OCI-M2 (cell line): ENCODE results near the gene CARD18.
"Not testable (repeated sequence)": the region's sequence is repeated elsewhere in the genome, so short reads cannot be mapped to it uniquely, and the experiment has no call there.

Experiments used
- DNase-seq: peaks from one replicate; lab custom pipeline; 2025; ENCODE audit not compliant: unreplicated experiment; lab: John Stamatoyannopoulos, UW

Gene CARD18

GRCh38 chr11:105135883-105136282, 3.7 kb downstream of the CARD18 start:
- no peak for DNase-seq

- no peak for DNase-seq
These were observed 6.7 kb downstream of the CARD18 start for GRCh38 chr11:105132716-105133511.

- DNase-seq: no peak
These were observed 9.3 kb downstream of the CARD18 start for GRCh38 chr11:105130189-105130813.

GRCh38 chr11:105124756-105125155, 14.8 kb downstream of the CARD18 start:
- DNase-seq: no peak

GRCh38 chr11:105111145-105111944, 28.2 kb downstream of the CARD18 start:
- DNase-seq: no peak

GRCh38 chr11:105110688-105111030, 28.9 kb downstream of the CARD18 start:
- DNase-seq: no peak

GRCh38 chr11:105109855-105110687, 29.5 kb downstream of the CARD18 start:
- DNase-seq: no peak

GRCh38 chr11:105109321-105109720, 30.2 kb downstream of the CARD18 start:
- DNase-seq: no peak

- no peak for DNase-seq
These were observed 31.3 kb downstream of the CARD18 start for GRCh38 chr11:105108247-105108646.

GRCh38 chr11:105107226-105107825, 32.2 kb downstream of the CARD18 start:
- DNase-seq: not testable (repeated sequence)

- no peak for DNase-seq
These were observed 33.4 kb downstream of the CARD18 start for GRCh38 chr11:105106140-105106539.

GRCh38 chr11:105104292-105104691, 35.3 kb downstream of the CARD18 start:
- no peak for DNase-seq

- DNase-seq: no peak
These were observed 36.2 kb downstream of the CARD18 start for GRCh38 chr11:105103336-105103735.

GRCh38 chr11:105102079-105102581, 37.4 kb downstream of the CARD18 start:
- not testable (repeated sequence) for DNase-seq

- DNase-seq: no peak
These were observed 38.5 kb downstream of the CARD18 start for GRCh38 chr11:105100981-105101630.

- DNase-seq: no peak
These were observed 39.4 kb downstream of the CARD18 start for GRCh38 chr11:105100206-105100605.

- DNase-seq: not testable (repeated sequence)
These were observed 40.0 kb downstream of the CARD18 start for GRCh38 chr11:105099594-105099993.

GRCh38 chr11:105092256-105093239, 47.0 kb downstream of the CARD18 start:
- DNase-seq: no peak
